Ovary (tissue), 9 donors: ENCODE measurements around the gene PACSIN3. TPM values are rescaled to one million over a fixed set of nuclear protein-coding genes. Genes with fewer than 3 reads are reported as not detected.

Source experiments
- DNase-seq, 5 donors: peaks; one replicate each; pipeline ENCODE4 v3.0.0-alpha.2; 2019 to 2020
- H3K27ac ChIP-seq, 2 donors: fragments of 200-600 bp; one replicate each; pipeline versions ENCODE4 v1.5.1 to v1.8.0; 2019 to 2022
- H3K27me3 ChIP-seq: fragments of 200-600 bp; one replicate; pipeline ENCODE4 v1.8.0; 2022
- H3K36me3 ChIP-seq: fragments of 200-600 bp; sonication (generic); one replicate; pipeline ENCODE4 v1.5.1; 2019
- H3K4me1 ChIP-seq: one replicate; pipeline ENCODE4 v1.8.1; 2013; ENCODE audit warnings: mild to moderate bottlenecking, moderate library complexity; ENCODE audit not compliant: insufficient read depth
- H3K4me3 ChIP-seq: fragments of 200-600 bp; sonication (generic); one replicate; pipeline ENCODE4 v1.5.1; 2017
- H3K9me3 ChIP-seq, 2 donors: fragments of 200-600 bp in 1 of 2; sonication (generic) in 1 of 2; one replicate each; pipeline versions ENCODE4 v1.5.1 to v1.8.1; 2013 to 2019; ENCODE audit warnings: mild to moderate bottlenecking in 1 of 2, moderate library complexity in 1 of 2
- EP300 ChIP-seq: sonication (generic); formaldehyde crosslinking; IDR thresholded peaks from one replicate; pipeline ENCODE4 v1.6.1; 2017; ENCODE audit warnings: antibody characterized with exemption
- POLR2A ChIP-seq: fragments of 450-650 bp; IDR thresholded peaks from one replicate; pipeline ENCODE4 v1.6.1; 2017; ENCODE audit warnings: antibody characterized with exemption, mild to moderate bottlenecking, moderate library complexity
- WGBS, 3 donors: extraction: QIAGEN DNeasy Blood & Tissue Kit in 1 of 3; methylation state at CpG; one replicate each; pipeline versions ENCODE4 v1.1.5 to v1.1.7; 2013 to 2017; 5-methylcytosine and 5-hydroxymethylcytosine counted together
- intact Hi-C, 4 donors: fragments of 100-400 bp; cut with DNase I; formaldehyde crosslinking; loops; one replicate each; pipeline versions ENCODE4 v1.11.0 to v1.15.1; 2022 to 2023
- polyA plus RNA-seq, 2 donors: library from polyadenylated mRNA; stranded (reverse); fragments of 200-250 nt in 1 of 2; fragments of 350-450 nt in 1 of 2; fragmentation: Illumina TruSeq in 1 of 2; extraction: RNeasy Lipid Tissue Mini Kit (QIAGEN cat#74804) in 1 of 2; gene quantifications; one replicate each; pipeline ENCODE4 v1.2.3, GENCODE V29; 2013 to 2014
- total RNA-seq, 7 donors: library from RNA; depleted of rRNA in 2 of 7; stranded (reverse); fragments of >200 nt in 2 of 7; fragmentation: NEBNext Ultra II Directional in 3 of 7; extraction: Animal tissue kit (Norgen Biotek cat#: 25700) in 3 of 7; gene quantifications; one replicate each; pipeline versions ENCODE4 v1.1.0 to v1.2.4, GENCODE V29; 2016 to 2023
- TF ChIP-seq, protein P1 (sequence below), 3 donors: fragments of 450-650 bp in 2 of 3; fragments of 200-600 bp in 1 of 3; IDR thresholded peaks; one replicate each; pipeline versions ENCODE4 v1.5.1 to v1.8.0; 2016 to 2022; ENCODE audit warnings: antibody characterized with exemption in 3 of 3, mild to moderate bottlenecking in 1 of 3
- donor health status: DM: no; HTN: no; CAD: no; lungs with moderate emphysema.
- donor health status: DM: no; HTN: no; CAD: no.
- donor health status: Bipolar disorder and iron deficiency.
- donor health status: DM: yes; HTN: yes; CAD: no.
- donor health status: DM: no; HTN: no; CAD: no.
- donor health status: DM: yes; HTN: yes; CAD: no.

The PACSIN3 gene
- total and polyA plus RNA-seq, 9 donors, result 2.9 to 69.8 (median 38.8) TPM

DNA sequence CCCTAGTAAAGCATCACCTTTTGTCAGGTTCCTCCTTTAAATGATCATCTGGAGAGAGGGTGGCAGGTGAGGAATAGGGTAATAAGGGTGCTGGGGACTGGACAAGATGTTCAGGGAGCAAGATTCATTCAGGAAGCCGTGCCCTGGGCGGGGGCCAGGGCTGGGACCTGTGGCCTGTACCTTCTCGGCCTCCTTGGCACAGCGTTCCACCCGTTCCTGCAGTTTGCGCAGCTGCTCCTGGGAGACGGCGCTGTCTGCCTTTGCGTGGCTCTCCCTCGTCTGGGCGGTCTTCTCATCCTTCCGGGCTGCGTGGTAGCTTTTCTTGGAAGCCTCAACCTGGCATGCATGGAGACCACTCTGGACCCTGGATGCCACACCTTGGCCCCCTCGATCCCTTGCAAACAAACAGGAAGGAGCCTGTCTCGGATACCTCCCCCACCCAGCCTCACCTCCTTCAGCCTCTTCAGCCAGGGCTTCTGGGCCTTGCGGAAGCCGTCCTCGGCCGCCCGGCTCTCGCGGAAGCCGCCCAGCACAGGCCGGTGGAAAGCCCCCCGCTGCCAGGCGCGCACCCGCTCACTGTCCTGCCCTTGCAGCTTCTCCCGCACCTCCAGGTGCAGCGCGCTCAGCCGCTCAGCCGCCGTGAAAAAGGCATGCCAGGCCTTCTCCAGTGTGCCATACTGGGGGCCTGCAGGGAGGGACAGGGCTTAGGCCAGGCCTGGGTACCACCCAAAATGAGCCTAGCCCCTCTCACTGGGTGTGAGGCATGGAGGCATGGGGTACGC is 6.0 kb downstream of the PACSIN3 start:
- 93 to 94% (median 93%) methylated on average over 35 of the region's 35 CpGs for WGBS, 3 donors
- Histone ChIP-seq H3K27ac (no peak overlapping the region), H3K27me3 (no peaks in the 10 kb centered on the region), H3K4me1 (peaks cover 18% of the 10 kb centered on the region), H3K36me3 (no peaks in the 10 kb centered on the region), H3K4me3 (no peak overlapping the region), H3K9me3 (no peaks in the 10 kb centered on the region)
- intact Hi-C loops, result loop anchor here in 2 of 4 donors (5.0 to 10.0 kb wide), 3 partner anchors 77 to 235 kb away; partner anchors contain the start of genes MYBPC3 (in 1 of the 2) and NR1H3 (in 1 of the 2)
- TF ChIP-seq EP300, result no peak
- no peak for TF ChIP-seq POLR2A
- TF ChIP-seq, protein P1, sequence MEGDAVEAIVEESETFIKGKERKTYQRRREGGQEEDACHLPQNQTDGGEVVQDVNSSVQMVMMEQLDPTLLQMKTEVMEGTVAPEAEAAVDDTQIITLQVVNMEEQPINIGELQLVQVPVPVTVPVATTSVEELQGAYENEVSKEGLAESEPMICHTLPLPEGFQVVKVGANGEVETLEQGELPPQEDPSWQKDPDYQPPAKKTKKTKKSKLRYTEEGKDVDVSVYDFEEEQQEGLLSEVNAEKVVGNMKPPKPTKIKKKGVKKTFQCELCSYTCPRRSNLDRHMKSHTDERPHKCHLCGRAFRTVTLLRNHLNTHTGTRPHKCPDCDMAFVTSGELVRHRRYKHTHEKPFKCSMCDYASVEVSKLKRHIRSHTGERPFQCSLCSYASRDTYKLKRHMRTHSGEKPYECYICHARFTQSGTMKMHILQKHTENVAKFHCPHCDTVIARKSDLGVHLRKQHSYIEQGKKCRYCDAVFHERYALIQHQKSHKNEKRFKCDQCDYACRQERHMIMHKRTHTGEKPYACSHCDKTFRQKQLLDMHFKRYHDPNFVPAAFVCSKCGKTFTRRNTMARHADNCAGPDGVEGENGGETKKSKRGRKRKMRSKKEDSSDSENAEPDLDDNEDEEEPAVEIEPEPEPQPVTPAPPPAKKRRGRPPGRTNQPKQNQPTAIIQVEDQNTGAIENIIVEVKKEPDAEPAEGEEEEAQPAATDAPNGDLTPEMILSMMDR (IDR thresholded peaks at IDR 0.05), result no peak
- peak in 1 of 5 donors; percentile 44 for DNase-seq

DNA sequence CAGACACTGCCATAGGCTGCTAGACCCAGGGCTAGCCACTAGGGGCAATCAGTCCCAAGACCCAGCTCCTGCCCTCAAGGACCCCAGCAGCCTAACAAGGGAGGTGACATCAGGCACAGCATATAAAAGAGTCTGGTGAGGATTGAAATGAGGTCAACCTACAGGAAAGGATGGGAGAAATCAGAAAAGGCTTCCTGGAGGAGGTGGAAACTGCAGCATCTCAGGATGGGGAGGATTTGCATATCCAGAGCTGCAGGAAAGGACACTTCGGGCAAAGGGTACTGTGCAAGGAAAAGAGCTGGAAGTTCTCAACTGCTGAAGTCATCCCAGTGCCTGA is 6.6 kb downstream of the PACSIN3 start:
- TF ChIP-seq, protein P1 (IDR thresholded peaks at IDR 0.05), result no peak
- TF ChIP-seq POLR2A, result no peak
- TF ChIP-seq EP300, result no peak
- no peaks in the 10 kb centered on the region for H3K36me3 ChIP-seq
- no peak for DNase-seq
- intact Hi-C loops, result loop anchor here in 3 of 4 donors (5.0 to 10.0 kb wide), 3 partner anchors 88 to 178 kb away; partner anchors contain the start of gene MYBPC3 (in 1 of the 3)
- no peak overlapping the region for H3K27ac ChIP-seq
- peaks cover 13% of the 10 kb centered on the region for H3K4me1 ChIP-seq
- no peak overlapping the region for H3K4me3 ChIP-seq
- H3K9me3 ChIP-seq, result no peaks in the 10 kb centered on the region
- 92 to 97% (median 95%) methylated on average over 1 of the region's 1 CpG for WGBS, 3 donors
- H3K27me3 ChIP-seq, result no peaks in the 10 kb centered on the region

DNA sequence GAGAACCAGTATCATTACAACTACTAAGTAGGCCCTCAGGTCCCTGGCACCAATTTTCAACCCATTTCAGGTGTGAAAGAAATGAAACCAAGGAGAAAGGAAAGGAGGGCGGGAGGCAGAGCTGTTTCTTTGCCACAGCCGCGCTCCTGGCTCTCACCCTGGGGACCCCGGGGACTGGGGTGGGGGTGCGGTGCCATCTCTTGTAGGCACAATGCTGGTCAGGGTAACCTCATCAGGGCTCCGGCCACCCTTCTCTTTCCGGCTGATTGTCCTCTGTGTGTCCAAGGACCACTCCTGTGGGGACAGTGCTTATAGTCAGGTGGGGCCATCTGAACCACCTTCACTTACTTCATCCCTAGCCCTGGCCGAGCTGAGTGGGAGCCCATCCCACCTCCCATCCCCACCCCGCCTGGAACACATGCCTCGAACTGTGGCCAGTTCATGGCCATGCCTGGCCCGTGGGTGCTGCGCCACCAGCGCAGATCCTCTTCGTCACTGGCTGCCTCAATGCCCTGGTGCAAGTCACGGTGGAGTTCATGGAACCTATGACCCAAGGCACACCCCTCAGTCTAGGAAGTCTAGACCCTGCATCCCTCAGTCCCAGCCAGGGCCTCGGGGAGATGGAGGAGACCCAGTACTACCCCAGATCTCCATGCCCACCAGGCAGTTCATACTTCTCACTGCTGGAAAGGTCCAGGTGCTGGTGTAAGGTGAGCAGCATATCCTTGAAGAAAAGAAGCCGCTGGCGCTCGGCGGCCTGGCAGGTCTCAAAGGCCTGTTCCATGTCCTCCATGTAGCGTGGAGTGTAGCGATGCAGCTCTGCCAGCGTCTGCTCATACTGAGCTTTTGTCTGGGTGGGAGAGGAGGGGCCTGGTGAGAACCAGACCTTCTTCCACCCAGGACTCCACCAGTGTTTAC is 7.2 kb downstream of the PACSIN3 start:
- no peak overlapping the region for H3K4me3 ChIP-seq
- TF ChIP-seq EP300, result no peak
- no peak for TF ChIP-seq POLR2A
- TF ChIP-seq, protein P1 (IDR thresholded peaks at IDR 0.05), result no peak
- H3K27me3 ChIP-seq, result no peaks in the 10 kb centered on the region
- no peaks in the 10 kb centered on the region for H3K36me3 ChIP-seq
- H3K4me1 ChIP-seq, result peaks cover 13% of the 10 kb centered on the region
- 83 to 94% (median 90%) methylated on average over 22 to 23 of the region's 23 CpGs for WGBS, 3 donors
- no peaks in the 10 kb centered on the region for H3K9me3 ChIP-seq
- intact Hi-C loops, result loop anchor here in 3 of 4 donors (5.0 to 10.0 kb wide), 3 partner anchors 88 to 178 kb away; partner anchors contain the start of gene MYBPC3 (in 1 of the 3)
- peak in 1 of 5 donors; percentile 47 for DNase-seq
- H3K27ac ChIP-seq, result peak overlapping the region in 1 of 2 donors; percentile 97

DNA sequence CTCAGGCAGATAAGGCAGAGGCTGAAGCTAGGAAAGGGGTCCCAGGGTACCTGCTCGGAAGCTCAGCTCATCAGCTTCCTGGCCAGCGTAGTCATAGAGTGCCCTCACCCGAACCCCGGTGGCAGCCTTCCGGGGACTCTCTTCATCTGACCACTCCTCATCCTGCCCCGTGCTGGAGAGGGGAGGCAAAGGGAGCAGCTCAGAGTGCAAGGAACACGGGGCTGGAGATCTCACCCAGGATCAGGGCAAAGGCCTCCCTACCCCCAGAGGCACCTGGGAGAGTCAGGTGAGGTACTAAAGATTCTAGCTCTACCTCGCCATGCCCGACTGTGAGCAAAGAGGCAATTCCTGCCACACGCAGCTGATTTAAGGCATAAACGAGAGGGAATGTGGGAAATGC is 7.9 kb downstream of the PACSIN3 start:
- WGBS, 3 donors, result 80 to 83% (median 82%) methylated on average over 11 of the region's 11 CpGs
- H3K27me3 ChIP-seq, result no peaks in the 10 kb centered on the region
- no peaks in the 10 kb centered on the region for H3K36me3 ChIP-seq
- peak in 1 of 5 donors; percentile 44 for DNase-seq
- intact Hi-C loops, result loop anchor here in 3 of 4 donors (5.0 to 10.0 kb wide), 3 partner anchors 89 to 179 kb away; partner anchors contain the start of gene MYBPC3 (in 1 of the 3)
- H3K4me3 ChIP-seq, result no peak overlapping the region
- H3K4me1 ChIP-seq, result peaks cover 13% of the 10 kb centered on the region
- H3K27ac ChIP-seq, result peak overlapping the region; percentile 97 to 98
- no peak for TF ChIP-seq EP300
- TF ChIP-seq, protein P1 (IDR thresholded peaks at IDR 0.05), result no peak
- TF ChIP-seq POLR2A, result no peak
- H3K9me3 ChIP-seq, result no peaks in the 10 kb centered on the region
